Endothelial cell of hepatic sinusoid (primary cell): ENCODE results near the gene TMEM123.

Experiments used
- in situ Hi-C: cut with HindIII; loops from 2 replicates; pipeline ENCODE4 v1.10.0; 2017; ENCODE audit warnings: low sequenced_read_pairs

The TMEM123 gene, protein sequence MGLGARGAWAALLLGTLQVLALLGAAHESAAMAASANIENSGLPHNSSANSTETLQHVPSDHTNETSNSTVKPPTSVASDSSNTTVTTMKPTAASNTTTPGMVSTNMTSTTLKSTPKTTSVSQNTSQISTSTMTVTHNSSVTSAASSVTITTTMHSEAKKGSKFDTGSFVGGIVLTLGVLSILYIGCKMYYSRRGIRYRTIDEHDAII

DNA sequence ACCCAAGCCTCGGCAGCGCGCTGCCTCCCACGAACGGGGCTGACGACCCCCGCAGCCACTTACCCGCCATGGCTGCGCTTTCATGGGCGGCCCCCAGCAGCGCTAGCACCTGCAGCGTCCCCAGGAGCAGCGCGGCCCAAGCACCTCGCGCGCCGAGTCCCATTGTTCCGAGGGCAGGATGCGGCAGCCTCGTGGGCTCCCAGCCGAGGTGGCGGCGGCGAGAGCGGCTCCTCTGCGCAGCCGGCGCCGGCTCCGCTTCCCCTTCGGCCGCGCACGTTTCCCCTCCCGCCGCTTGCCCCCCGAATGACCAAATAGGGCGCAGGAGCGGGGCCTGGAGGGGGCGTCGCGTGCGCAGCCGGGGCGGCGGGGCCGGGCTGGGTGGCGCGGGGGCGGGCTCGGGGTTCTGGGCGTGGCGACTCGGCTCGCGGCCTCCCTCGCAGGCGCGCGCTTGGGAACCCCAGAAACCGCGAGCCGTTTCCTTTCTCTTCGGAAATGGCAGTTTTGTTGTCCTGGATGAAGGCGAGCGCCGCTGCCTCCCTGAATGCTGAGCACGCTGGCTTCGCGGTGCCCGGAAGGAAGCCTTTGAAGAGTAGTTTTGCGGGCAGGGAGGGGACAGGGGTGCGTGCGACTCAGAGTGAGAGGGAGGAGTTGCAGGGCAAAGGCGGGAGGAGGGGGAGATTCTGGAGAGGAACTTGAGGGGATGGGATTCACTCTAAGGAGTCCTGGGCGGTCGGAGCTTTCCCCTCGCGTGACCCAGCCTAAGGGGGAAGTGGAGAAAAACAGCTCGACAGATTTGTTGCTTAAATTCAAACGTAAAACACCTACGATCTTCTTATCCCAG, at the start of gene TMEM123:
TMEM123 (minus strand) TSS at position 305 of the 841 bp plus-strand sequence; CDS start at position 163, 142 bp downstream.
- in situ Hi-C loops: no loop called here

DNA sequence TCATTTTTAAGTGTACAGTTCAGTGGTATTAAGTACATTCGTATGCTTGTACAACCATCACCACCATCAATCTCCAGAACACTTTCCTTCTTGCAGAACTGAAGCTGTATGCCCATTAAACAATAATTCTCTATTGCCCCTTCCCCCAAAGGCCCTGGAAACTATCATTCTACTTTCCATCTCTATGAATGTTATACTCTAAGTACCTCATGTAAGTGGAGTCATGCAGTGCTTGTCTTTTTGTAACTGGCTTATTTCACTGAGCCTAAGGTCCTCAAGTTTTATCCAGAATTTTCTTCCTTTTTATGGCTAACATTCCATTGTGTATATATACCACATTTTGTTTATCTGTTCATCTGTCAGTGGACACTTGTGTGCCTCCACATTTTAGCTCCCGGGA, 48.3 kb upstream of the TMEM123 start:
- in situ Hi-C loops: no loop called here

GRCh38 chr11:102499931-102500330, 47.4 kb upstream of the TMEM123 start:
- in situ Hi-C loops: no loop called here

DNA sequence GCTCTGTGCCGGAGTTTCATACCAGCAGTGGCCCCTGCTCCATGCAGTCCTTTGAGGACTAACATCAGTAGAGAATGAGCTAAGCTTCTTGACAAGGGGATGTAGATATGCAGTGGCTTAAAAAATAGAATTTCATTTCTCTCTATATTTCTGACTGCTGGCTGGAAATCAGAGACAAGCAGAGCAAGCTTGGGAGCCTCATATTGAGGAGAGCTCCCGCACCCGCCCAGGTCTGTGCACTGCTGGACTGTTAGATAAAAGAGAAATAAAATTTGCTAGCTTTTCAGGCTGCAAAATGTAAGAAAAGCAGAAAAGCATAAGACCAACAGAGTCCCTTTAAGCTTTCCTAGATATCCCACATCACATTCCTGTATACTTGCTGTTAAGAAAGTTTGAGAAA, 46.6 kb upstream of the TMEM123 start:
- in situ Hi-C loops: no loop called here

DNA sequence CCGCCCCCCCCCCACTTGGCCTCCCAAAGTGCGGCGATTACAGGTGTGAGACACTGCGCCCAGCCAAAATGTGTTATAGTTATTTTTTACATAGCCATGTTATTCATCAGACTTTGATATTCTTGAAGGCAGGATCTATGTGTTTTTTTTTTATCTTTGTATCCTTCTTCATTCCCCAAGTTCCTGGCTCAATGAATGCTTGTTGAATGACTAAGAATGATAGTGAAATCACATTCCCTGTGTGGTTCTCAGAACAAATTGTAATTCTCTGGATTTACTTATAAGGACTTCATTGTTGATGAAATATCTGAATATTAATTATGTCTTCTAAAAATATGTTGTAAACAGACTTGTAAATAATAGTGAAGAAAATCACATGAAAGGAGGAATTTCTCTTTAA, 44.5 kb upstream of the TMEM123 start:
- in situ Hi-C loops: no loop called here

- in situ Hi-C loops: no loop called here
Measured at GRCh38 chr11:102495161-102496042, 42.8 kb upstream of the TMEM123 start.

DNA sequence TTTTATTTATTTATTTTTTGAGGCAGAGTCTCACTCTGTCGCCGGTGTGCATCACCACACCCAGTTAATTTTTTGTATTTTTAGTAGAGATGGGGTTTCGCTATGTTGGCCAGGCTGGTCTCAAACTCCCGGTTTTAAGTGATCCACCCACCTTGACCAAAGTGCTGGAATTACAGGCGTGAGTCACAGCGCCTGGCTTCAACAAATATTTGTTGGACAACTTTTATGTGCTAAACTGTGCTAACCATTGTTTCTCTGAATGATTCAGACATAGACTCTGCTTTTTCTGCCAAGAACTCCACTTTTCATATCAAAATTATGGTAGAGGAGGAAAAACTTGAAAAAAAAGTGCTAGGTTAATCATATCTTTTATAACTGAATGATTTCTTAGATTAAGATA, 41.7 kb upstream of the TMEM123 start:
- in situ Hi-C loops: no loop called here

- in situ Hi-C loops: no loop called here
Measured at GRCh38 chr11:102493524-102493923, 41.0 kb upstream of the TMEM123 start.

DNA sequence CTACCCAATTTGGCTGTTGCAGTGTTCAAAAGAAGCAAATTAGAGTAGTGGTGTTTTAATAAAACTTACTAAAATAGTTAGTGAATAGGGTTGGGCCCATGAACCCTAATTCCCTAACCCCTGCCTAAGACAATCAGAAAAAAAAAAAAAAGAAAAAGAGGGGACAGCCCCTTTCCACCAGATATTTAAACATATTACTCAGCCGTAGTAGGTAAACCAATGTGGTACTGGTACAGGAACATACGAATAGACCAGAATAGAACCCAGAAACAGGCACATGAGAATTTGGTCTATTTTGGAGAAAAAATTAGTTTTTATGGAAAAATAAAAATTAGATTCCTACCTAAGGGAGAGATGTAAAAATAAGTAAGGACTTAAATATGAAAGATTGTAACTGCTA, 39.4 kb upstream of the TMEM123 start:
- in situ Hi-C loops: no loop called here

GRCh38 chr11:102489186-102490145, 36.9 kb upstream of the TMEM123 start:
- in situ Hi-C loops: no loop called here

GRCh38 chr11:102488208-102488607, 35.6 kb upstream of the TMEM123 start:
- in situ Hi-C loops: no loop called here

DNA sequence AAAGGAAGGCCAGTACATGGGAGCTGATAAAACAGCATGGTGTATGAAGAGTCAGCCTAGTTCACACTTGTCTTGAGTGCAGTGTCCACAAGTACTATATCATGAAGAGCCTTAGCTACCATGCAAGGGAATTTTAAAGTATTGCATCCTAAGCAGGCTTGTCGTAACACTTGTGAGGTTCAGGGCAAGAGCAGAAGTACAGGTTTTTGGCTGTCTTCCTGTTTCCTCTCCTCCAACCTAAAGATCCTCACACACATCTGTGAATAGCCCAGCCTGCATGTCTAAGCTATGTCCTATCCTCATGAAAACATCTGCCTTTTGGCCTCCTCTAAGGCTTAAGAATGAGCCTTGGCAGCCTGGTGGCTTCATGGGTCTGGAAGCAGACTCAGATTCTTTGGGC, 34.6 kb upstream of the TMEM123 start:
- in situ Hi-C loops: no loop called here

- in situ Hi-C loops: no loop called here
Measured at GRCh38 chr11:102486584-102486983, 34.0 kb upstream of the TMEM123 start.

GRCh38 chr11:102485095-102485722, 32.6 kb upstream of the TMEM123 start:
- in situ Hi-C loops: no loop called here

- in situ Hi-C loops: no loop called here
Measured at GRCh38 chr11:102482433-102482832, 29.9 kb upstream of the TMEM123 start.

- in situ Hi-C loops: loop anchor here (5.0 kb wide), 1 partner anchor 47 kb away; no protein-coding TSS in a partner anchor
Measured at GRCh38 chr11:102479733-102480132, 27.2 kb upstream of the TMEM123 start.

DNA sequence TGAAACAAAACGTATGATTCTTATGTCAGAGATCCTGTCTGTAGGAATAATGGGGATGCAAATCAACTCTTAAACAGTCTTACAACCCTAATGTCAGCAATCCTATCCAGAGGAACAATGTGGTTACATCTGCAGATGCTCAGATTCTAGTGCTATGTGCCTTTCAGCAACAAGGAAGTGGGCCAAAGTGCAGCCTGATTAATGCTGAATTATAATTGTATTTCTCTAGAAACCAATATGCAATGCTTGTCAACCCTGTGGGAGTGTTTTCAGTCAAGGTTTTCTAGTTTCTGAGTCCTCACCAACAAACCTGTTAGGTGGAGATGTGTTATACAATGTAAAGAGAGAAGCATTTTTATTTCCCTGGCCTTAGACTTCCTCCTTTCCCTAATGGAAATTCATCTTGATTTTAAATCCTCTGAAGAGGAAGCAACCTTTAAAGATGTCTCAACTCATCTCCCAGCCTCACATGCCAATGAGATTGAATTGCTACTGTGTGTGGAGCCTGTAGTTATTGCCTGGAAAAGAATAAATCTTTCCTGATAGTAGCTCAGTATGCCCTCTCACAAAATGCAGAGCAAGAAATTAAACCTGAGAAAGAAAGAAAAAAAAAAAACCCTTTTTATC, 26.2 kb upstream of the TMEM123 start:
- in situ Hi-C loops: loop anchor here (5.0 kb wide), 1 partner anchor 46 kb away; no protein-coding TSS in a partner anchor

DNA sequence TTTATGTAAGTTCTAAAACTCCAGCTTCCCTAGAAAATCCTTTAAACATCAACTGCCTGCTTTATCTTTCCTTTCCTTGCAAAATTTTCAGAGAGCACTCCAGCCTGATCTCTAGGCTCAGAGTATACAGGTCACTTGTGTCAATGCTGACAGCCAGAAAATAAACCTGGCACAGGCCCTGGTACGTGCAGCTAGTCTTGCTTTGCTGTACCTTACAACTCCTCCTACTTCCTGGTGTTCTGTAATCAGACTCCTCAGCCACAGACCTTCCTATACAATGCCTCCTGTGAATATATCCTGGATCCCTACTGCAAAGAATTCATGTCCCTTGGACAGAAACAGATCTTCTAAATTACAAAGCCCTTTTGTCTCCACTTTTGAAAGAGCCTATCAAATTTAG, 24.2 kb upstream of the TMEM123 start:
- in situ Hi-C loops: loop anchor here (5.0 kb wide), 1 partner anchor 45 kb away; no protein-coding TSS in a partner anchor

DNA sequence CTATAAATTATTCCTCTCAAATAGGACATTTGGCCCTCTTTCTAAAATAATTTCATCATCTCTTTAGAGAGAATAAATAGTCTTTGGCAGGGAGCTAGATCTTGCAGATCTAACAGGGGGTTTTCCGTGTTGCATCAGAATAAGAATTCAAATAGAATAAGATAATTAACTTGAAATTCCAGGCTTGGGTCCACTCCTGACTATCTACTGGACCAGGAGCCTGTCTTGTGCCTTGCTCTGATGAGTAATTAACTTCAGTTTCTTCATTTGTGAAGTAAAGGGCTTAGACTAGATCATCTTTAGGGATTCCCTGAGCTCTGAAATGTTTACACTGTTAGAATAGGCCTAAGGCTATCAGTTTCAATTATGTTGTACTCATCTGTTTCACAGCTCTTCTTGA, 23.5 kb upstream of the TMEM123 start:
- in situ Hi-C loops: loop anchor here (5.0 kb wide), 1 partner anchor 44 kb away; no protein-coding TSS in a partner anchor
